ENCODE data around the gene TP53BP2.
"Not testable (repeated sequence)": the region's sequence is repeated elsewhere in the genome, so short reads cannot be mapped to it uniquely, and the experiment has no call there.

TP53BP2 gene

DNA sequence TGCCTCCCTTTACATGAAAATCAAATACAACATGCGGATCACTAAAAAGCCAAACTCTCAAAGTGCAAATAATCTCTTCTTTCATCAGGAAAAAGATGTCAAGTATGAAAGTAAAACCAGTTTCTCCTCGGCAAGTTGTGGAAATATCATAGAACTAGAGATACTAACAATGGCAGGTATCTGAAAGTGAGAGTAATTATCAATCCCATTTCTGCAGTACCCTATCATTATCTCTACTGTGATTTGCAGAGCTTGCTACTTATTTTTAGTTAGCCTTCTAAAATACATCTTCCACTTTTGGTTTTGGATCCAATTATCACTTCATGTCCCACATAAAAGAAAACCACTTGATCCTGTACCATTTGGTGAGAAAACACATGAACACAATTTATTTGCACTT, 3.0 kb downstream of the TP53BP2 start:
- H3K4me3 ChIP-seq (ENCODE audit: low read depth, low read length), result no peak overlapping the region
- TF ChIP-seq, protein P1, sequence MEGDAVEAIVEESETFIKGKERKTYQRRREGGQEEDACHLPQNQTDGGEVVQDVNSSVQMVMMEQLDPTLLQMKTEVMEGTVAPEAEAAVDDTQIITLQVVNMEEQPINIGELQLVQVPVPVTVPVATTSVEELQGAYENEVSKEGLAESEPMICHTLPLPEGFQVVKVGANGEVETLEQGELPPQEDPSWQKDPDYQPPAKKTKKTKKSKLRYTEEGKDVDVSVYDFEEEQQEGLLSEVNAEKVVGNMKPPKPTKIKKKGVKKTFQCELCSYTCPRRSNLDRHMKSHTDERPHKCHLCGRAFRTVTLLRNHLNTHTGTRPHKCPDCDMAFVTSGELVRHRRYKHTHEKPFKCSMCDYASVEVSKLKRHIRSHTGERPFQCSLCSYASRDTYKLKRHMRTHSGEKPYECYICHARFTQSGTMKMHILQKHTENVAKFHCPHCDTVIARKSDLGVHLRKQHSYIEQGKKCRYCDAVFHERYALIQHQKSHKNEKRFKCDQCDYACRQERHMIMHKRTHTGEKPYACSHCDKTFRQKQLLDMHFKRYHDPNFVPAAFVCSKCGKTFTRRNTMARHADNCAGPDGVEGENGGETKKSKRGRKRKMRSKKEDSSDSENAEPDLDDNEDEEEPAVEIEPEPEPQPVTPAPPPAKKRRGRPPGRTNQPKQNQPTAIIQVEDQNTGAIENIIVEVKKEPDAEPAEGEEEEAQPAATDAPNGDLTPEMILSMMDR (IDR thresholded peaks at IDR 0.05; ENCODE audit: borderline replicate concordance, insufficient read depth, low read depth, low read length), result no peak

DNA sequence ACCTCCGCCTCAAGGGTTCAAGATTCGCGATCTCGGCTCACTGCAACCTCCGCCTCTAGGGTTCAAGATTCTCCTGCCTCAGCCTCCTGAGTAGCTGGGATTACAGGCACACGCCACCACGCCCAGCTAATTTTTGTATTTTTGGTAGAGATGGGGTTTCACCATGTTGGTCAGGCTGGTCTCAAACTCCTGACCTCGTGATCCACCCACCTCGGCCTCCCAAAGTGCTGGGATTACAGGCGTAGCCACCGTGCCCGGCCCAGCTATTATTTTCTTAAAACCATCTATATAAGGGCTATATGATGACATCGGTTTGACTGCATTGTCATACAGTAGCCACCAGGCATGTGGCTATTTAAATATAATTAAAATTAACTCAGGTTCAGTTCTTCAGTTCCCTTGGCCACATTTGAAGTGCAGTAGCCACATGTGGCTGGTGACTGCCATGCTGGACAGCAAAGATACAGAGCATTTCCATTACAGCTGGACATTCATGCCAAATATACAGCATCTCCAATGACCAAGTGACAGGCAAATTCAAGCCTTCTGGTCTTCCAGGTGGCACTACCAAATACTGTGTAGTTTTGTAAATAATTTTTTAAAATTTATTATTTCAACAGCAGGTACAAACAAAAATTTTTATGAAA, 3.6 kb downstream of the TP53BP2 start:
- H3K4me3 ChIP-seq (ENCODE audit: low read depth, low read length), result not testable (repeated sequence)

DNA sequence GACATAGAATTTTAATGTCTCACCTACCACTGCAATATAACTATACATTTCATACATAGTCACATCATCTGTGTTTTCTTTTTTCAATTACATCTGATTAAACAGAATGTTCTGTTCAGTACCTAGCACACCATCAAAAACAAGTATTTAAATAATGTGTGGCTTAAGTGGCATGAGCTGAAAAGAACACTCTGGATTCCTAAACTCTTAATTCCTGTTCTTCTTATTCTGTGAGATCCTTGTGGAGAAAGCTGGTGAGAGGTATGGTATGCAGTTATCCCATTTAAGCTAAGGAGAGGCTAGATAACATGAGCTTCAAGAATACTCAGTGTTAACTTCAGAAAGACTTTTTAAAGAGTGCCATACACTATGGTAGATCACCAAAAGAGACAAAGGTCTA, 5.5 kb downstream of the TP53BP2 start:
- TF ChIP-seq, protein P1 (IDR thresholded peaks at IDR 0.05; ENCODE audit: borderline replicate concordance, insufficient read depth, low read depth, low read length), result no peak
- H3K4me3 ChIP-seq (ENCODE audit: low read depth, low read length), result no peak overlapping the region

DNA sequence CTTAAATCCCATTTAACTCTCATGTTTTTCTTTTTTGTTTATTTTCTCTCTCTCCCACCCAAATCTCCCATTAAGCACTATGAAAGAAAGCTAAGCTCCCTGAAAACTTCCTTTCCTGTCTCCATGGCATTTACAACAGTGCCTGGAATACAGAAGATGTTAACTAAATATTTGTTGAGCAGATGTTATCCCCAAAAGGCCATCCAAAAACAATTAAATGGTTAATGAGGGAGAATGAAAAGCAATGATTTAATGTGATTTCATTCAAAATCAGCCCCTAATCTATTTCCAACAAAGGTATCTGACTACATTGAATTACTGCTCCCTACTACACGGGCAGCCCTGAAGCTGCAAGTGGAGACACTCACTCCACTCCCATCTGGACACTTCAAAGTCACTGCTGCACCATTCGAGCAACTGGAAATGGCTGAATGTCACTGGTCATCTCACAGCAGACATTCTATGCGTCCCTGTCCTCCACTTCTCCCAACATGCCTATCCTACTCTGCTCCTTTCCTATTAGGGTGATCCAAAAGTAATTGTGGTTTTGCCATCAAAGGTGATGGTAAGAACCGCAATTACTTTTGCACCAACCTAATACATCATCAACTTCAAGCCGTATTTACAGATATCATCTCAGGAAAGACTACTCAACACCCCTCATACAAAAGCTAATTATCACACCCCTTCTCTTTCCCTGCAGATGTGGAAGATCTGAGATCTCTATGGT, 7.5 kb downstream of the TP53BP2 start:
- H3K4me3 ChIP-seq (ENCODE audit: low read depth, low read length), result no peak overlapping the region
- TF ChIP-seq, protein P1 (IDR thresholded peaks at IDR 0.05; ENCODE audit: borderline replicate concordance, insufficient read depth, low read depth, low read length), result no peak

DNA sequence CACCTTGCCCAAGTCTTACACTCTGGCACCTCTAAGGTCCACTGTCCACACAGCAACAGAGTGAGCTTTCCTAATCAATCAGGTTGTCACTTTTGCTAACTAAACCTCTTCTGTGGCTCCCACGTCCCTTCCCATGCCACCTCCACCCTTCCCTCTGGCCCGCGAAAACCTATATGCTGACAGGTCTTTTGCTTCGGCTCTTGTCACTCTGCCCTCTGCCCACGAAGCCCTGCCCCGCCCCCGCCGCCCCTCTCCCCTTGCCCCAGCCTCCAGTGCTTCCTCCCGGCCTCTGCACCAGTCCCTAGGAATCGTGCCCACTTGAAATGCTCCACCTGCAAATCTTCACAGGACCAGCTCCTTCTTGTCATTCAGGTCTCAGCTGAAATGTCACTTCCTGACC, 8.1 kb downstream of the TP53BP2 start:
- TF ChIP-seq, protein P1 (IDR thresholded peaks at IDR 0.05; ENCODE audit: borderline replicate concordance, insufficient read depth, low read depth, low read length), result no peak
- no peak overlapping the region for H3K4me3 ChIP-seq (ENCODE audit: low read depth, low read length)

DNA sequence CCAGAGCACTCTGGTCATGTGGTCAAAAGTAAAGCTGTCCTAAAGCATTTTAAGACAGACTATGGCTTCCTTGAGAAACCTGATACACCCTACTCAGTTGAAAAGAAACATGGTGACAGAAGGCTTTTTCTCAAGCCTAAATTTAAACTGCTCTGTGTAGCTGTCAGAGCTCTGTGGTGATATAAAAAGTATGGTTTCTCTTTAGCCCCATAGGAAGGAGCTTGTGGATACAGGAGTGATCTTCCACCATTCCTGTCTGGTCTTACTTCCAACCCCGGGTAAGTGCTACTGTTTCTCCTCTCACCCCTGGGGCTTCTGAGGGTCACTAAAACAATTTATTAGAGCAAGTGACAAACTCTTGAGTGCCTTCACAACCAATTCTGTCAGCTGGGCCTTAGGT, 8.5 kb downstream of the TP53BP2 start:
- no peak overlapping the region for H3K4me3 ChIP-seq (ENCODE audit: low read depth, low read length)
- TF ChIP-seq, protein P1 (IDR thresholded peaks at IDR 0.05; ENCODE audit: borderline replicate concordance, insufficient read depth, low read depth, low read length), result no peak

DNA sequence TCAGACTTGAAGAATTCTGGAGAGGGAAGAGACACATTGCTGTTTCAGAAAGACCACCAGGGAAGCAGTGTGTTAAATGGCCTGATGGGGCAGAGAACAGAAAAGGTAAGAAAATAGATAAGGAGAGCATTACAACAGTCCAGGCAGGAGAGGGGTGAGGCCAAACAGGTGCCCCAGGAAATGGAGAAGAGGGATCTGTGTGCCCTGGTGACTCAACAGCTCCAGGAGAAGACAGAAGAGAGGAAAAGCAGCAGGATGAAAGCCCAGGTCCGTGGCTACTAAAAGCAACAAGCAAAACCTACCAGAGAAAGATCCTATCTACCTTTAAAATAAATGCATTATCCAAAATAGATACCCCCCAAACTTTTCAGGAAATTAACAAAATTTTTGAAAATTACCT, 9.2 kb downstream of the TP53BP2 start:
- TF ChIP-seq, protein P1 (IDR thresholded peaks at IDR 0.05; ENCODE audit: borderline replicate concordance, insufficient read depth, low read depth, low read length), result no peak
- no peak overlapping the region for H3K4me3 ChIP-seq (ENCODE audit: low read depth, low read length)

All from GM12875 (cell line).